Endothelial cell of umbilical vein (primary cell): Measurements from ENCODE around the gene HECTD4. TPM values are rescaled to one million over a fixed set of nuclear protein-coding genes. Genes with fewer than 3 reads are reported as not detected.

Experiments used
- BruUV-seq: library from RNA; stranded (reverse); fragments of 400-500 nt; replicated peaks from 2 replicates; lab custom pipeline; 2021; lab: Mats Ljungman, UMichigan
- CTCF ChIA-PET: fragments of 300-600, 350-600 bp; sonication (Branson Sonifier 250); formaldehyde crosslinking; loops from one replicate; lab custom pipeline; 2021; ENCODE audit warnings: antibody characterized with exemption, inconsistent platforms; lab: Charles Lee
- POLR2A ChIA-PET: fragments of 300-600, 350-600 bp; sonication (Branson Sonifier 250); formaldehyde crosslinking; loops from one replicate; lab custom pipeline; 2021; ENCODE audit warnings: antibody characterized with exemption, inconsistent platforms; lab: Charles Lee
- DNase-seq: peaks from one replicate; pipeline ENCODE4 v3.0.0-alpha.2; 2011; ENCODE audit warnings: low read depth, low spot score
- FAIRE-seq: peaks from 2 replicates; lab custom pipeline; 2011; peaks lifted over from hg19 to GRCh38; lab: Jason Lieb, UNC
- H2AFZ ChIP-seq: 2 replicates; pipeline ENCODE4 v1.6.0; 2012; ENCODE audit warnings: low read depth, low read length, control low read depth, inconsistent platforms
- H3K27ac ChIP-seq: 2 replicates; pipeline ENCODE4 v1.5.1; 2011; ENCODE audit warnings: low read depth, mild to moderate bottlenecking, control low read depth, low read length, moderate library complexity; ENCODE audit not compliant: insufficient read depth
- H3K27me3 ChIP-seq, 2 experiments: 2 replicates each; pipeline versions ENCODE4 v1.6.0 to v1.6.1; 2011; ENCODE audit warnings: low read length in 2 of 2, mixed read lengths in 1 of 2; ENCODE audit not compliant: control insufficient read depth in 2 of 2, insufficient read depth in 2 of 2
- H3K36me3 ChIP-seq, 2 experiments: 2 replicates in 1 of 2; 3 replicates in 1 of 2; pipeline ENCODE4 v1.5.1; 2011; ENCODE audit warnings: low read length in 2 of 2, mild to moderate bottlenecking in 1 of 2, moderate library complexity in 1 of 2; ENCODE audit not compliant: control insufficient read depth in 2 of 2, insufficient read depth in 2 of 2; ENCODE audit errors: extremely low read depth in 1 of 2
- H3K4me1 ChIP-seq: 3 replicates; pipeline ENCODE4 v1.5.1; 2011; ENCODE audit warnings: mild to moderate bottlenecking, low read length; ENCODE audit not compliant: control insufficient read depth, insufficient read depth; ENCODE audit errors: extremely low read depth
- H3K4me2 ChIP-seq: 2 replicates; pipeline ENCODE4 v1.6.1; 2011; ENCODE audit warnings: low read length, control low read depth, mixed read lengths; ENCODE audit not compliant: insufficient read depth
- H3K4me3 ChIP-seq, 3 experiments: fragments of 200-600 bp in 1 of 3; sonication (generic), shearing (Covaris generic) in 1 of 3; replicated peaks in 1 of 3; 2 replicates each; pipeline ENCODE4 v1.5.1; 2011 to 2016; ENCODE audit warnings: control low read depth in 3 of 3, low read length in 3 of 3, mild to moderate bottlenecking in 2 of 3, inconsistent platforms in 1 of 3, low read depth in 1 of 3, moderate library complexity in 1 of 3; ENCODE audit not compliant: insufficient read depth in 1 of 3
- H3K79me2 ChIP-seq: 2 replicates; pipeline ENCODE4 v1.6.0; 2012; ENCODE audit warnings: low read length, inconsistent platforms; ENCODE audit not compliant: control insufficient read depth, insufficient read depth
- H3K9ac ChIP-seq: replicated peaks from 2 replicates; pipeline ENCODE3; 2011; ENCODE audit warnings: low read length, control low read depth; ENCODE audit not compliant: insufficient read depth; ENCODE audit errors: extremely low read depth
- H3K9me1 ChIP-seq: replicated peaks from 3 replicates; pipeline ENCODE4 v1.6.0; 2011; ENCODE audit warnings: mild to moderate bottlenecking, low read length; ENCODE audit not compliant: control insufficient read depth, insufficient read depth; ENCODE audit errors: extremely low read depth
- H3K9me3 ChIP-seq: replicated peaks from 2 replicates; pipeline ENCODE4 v1.5.1; 2012; ENCODE audit warnings: low read length, inconsistent platforms; ENCODE audit not compliant: control insufficient read depth, insufficient read depth
- H4K20me1 ChIP-seq: replicated peaks from 2 replicates; pipeline ENCODE3; 2011; ENCODE audit warnings: mild to moderate bottlenecking, low read length; ENCODE audit not compliant: control insufficient read depth, insufficient read depth; ENCODE audit errors: extremely low read depth
- EZH2 ChIP-seq: IDR thresholded peaks from 2 replicates; pipeline ENCODE4 v1.6.1; 2012; ENCODE audit warnings: borderline replicate concordance, low read depth, mild to moderate bottlenecking, moderate library complexity, low read length, inconsistent platforms; ENCODE audit not compliant: severe bottlenecking
- FOS ChIP-seq: IDR thresholded peaks from 2 replicates; pipeline ENCODE4 v1.6.1; 2011; ENCODE audit warnings: mild to moderate bottlenecking, low read length, moderate library complexity, borderline replicate concordance; ENCODE audit not compliant: insufficient read depth
- JUN ChIP-seq: IDR thresholded peaks from 2 replicates; pipeline ENCODE4 v1.6.1; 2011; ENCODE audit warnings: borderline replicate concordance, low read depth; ENCODE audit not compliant: insufficient read length, insufficient read depth
- MYC ChIP-seq: IDR thresholded peaks from one replicate; pipeline ENCODE4 v1.6.1; 2011; ENCODE audit warnings: mild to moderate bottlenecking, low read depth, low read length
- POLR2A ChIP-seq: IDR thresholded peaks from 2 replicates; pipeline ENCODE4 v1.6.1; 2012; ENCODE audit warnings: low read depth, mild to moderate bottlenecking, control low read depth, low read length
- POLR2AphosphoS5 ChIP-seq: IDR thresholded peaks from 2 replicates; pipeline ENCODE4 v1.6.1; 2012; ENCODE audit warnings: low read depth, mild to moderate bottlenecking, control low read depth, low read length, moderate library complexity; ENCODE audit not compliant: insufficient read depth
- dilution Hi-C: fragments of 300-500 bp; cut with MboI; formaldehyde crosslinking; loops from one replicate; pipeline ENCODE4 v1.15.0; 2019; ENCODE audit warnings: low sequenced_read_pairs; ENCODE audit not compliant: extremely low pct_ligation_motif_present
- intact Hi-C: fragments of 100-400 bp; cut with micrococcal nuclease; formaldehyde crosslinking; loops from one replicate; pipeline ENCODE4 v1.10.0; 2022
- polyA plus RNA-seq, 4 experiments: library from polyadenylated mRNA; depleted of rRNA in 3 of 4; stranded (reverse) in 3 of 4; unstranded in 1 of 4; fragments of >200 nt; gene quantifications; 2 replicates each; pipeline versions ENCODE4 v1.2.1 to v1.2.3, GENCODE V29; 2011 to 2012; ENCODE audit warnings: missing spikeins in 1 of 4
- total RNA-seq: library from RNA; stranded (reverse); gene quantifications from 2 replicates; pipeline ENCODE4 v1.2.3, GENCODE V29; 2021
- TF ChIP-seq, protein P1 (sequence below), 2 donors: IDR thresholded peaks; 1 replicate in 1 of 2; 2 replicates in 1 of 2; pipeline ENCODE4 v1.5.1; 2011; ENCODE audit warnings: low read length in 2 of 2, mild to moderate bottlenecking in 2 of 2, moderate library complexity in 2 of 2, control low read depth in 1 of 2, inconsistent platforms in 1 of 2, low read depth in 1 of 2; ENCODE audit not compliant: insufficient read depth in 1 of 2; ENCODE audit errors: extremely low read depth in 1 of 2

Gene HECTD4
- total and polyA plus RNA-seq, 2 donors (not counting 3 experiments of a cell fraction or from before 2014, with no cell fraction given) = 9.7 to 47.7 TPM

GRCh38 chr12:112409906-112410244 lies 27.6 kb upstream of the HECTD4 start:
- POLR2A ChIA-PET = interaction anchor here (0.6 kb wide), 1 partner anchor 304 kb away, joined by 3 read pairs; no protein-coding TSS in a partner anchor
- H3K9ac ChIP-seq = no peak overlapping the region
- peak overlapping the region; percentile 23 for H2AFZ ChIP-seq
- FAIRE-seq = no peak
- no peak for TF ChIP-seq EZH2
- TF ChIP-seq, protein P1, sequence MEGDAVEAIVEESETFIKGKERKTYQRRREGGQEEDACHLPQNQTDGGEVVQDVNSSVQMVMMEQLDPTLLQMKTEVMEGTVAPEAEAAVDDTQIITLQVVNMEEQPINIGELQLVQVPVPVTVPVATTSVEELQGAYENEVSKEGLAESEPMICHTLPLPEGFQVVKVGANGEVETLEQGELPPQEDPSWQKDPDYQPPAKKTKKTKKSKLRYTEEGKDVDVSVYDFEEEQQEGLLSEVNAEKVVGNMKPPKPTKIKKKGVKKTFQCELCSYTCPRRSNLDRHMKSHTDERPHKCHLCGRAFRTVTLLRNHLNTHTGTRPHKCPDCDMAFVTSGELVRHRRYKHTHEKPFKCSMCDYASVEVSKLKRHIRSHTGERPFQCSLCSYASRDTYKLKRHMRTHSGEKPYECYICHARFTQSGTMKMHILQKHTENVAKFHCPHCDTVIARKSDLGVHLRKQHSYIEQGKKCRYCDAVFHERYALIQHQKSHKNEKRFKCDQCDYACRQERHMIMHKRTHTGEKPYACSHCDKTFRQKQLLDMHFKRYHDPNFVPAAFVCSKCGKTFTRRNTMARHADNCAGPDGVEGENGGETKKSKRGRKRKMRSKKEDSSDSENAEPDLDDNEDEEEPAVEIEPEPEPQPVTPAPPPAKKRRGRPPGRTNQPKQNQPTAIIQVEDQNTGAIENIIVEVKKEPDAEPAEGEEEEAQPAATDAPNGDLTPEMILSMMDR (IDR thresholded peaks at IDR 0.05; ENCODE audit: extremely low read depth in 1 of 2, insufficient read depth in 1 of 2, low read depth in 1 of 2, low read length in 2 of 2) = no peak
- no peak for TF ChIP-seq POLR2A
- TF ChIP-seq JUN = no peak
- no peak for TF ChIP-seq MYC
- TF ChIP-seq FOS = no peak
- no peak for TF ChIP-seq POLR2AphosphoS5
- intact Hi-C loops (loop anchor here (1.0 to 10.0 kb wide), 4 partner anchors 8 to 565 kb away; partner anchors contain the start of genes HECTD4, MAPKAPK5 and PTPN11), dilution Hi-C loops (no loop called here)
- no peak for DNase-seq
- no peaks in the 10 kb centered on the region for H3K9me1 ChIP-seq
- CTCF ChIA-PET = interaction anchor here (1.3 to 2.1 kb wide), 3 partner anchors 23 to 212 kb away, joined by 3 to 29 read pairs (median 10); no protein-coding TSS in a partner anchor
- no peak overlapping the region for H3K4me3 ChIP-seq
- peaks cover 20% of the 10 kb centered on the region for H3K4me1 ChIP-seq
- H4K20me1 ChIP-seq = no peaks in the 10 kb centered on the region
- BruUV-seq = no TSS peak
- H3K27ac ChIP-seq = no peak overlapping the region
- H3K36me3 ChIP-seq = peaks cover 19 to 25% of the 10 kb centered on the region in 2 experiments
- peaks cover 0 to 4% of the 10 kb centered on the region in 2 experiments for H3K27me3 ChIP-seq
- no peak overlapping the region for H3K4me2 ChIP-seq
- peaks cover 30% of the 10 kb centered on the region for H3K79me2 ChIP-seq
- no peaks in the 10 kb centered on the region for H3K9me3 ChIP-seq
